HEK293T (cell line): Measurements from ENCODE around the gene LARP4.
"Not testable (repeated sequence)": the region's sequence is repeated elsewhere in the genome, so short reads cannot be mapped to it uniquely, and the experiment has no call there.

Source experiments
- CTCF ChIA-PET: fragments of 350-600 bp; formaldehyde crosslinking; extraction: SDS; loops from one replicate; lab custom pipeline; 2021; ENCODE audit warnings: antibody characterized with exemption, inconsistent platforms; lab: Yijun Ruan, JAX
- POLR2A ChIA-PET: fragments of 350-600 bp; formaldehyde crosslinking; extraction: SDS; loops from one replicate; lab custom pipeline; 2020; ENCODE audit warnings: antibody characterized with exemption, inconsistent platforms; lab: Yijun Ruan, JAX
- DNase-seq: peaks from one replicate; pipeline ENCODE4 v3.0.0; 2012; ENCODE audit warnings: mixed read lengths; ENCODE audit errors: extremely low spot score
- ARNT ChIP-seq: fragments of 450-650 bp; IDR thresholded peaks from 2 replicates; pipeline ENCODE4 v1.6.1; 2017; ENCODE audit warnings: mild to moderate bottlenecking
- BHLHE40 ChIP-seq: fragments of 450-650 bp; IDR thresholded peaks from 2 replicates; pipeline ENCODE4 v1.6.1; 2016; ENCODE audit warnings: mild to moderate bottlenecking, moderate library complexity, borderline replicate concordance
- CTBP1 ChIP-seq: fragments of 450-650 bp; IDR thresholded peaks from 2 replicates; pipeline ENCODE4 v1.6.1; 2016; ENCODE audit warnings: borderline replicate concordance
- ELF4 ChIP-seq: fragments of 450-650 bp; IDR thresholded peaks from 2 replicates; pipeline ENCODE4 v1.6.1; 2017; ENCODE audit warnings: antibody characterized with exemption
- FOXA1 ChIP-seq: fragments of 450-650 bp; IDR thresholded peaks from 2 replicates; pipeline ENCODE4 v1.6.1; 2016; ENCODE audit warnings: mild to moderate bottlenecking
- FOXK2 ChIP-seq: fragments of 450-650 bp; IDR thresholded peaks from 2 replicates; pipeline ENCODE4 v1.6.1; 2016; ENCODE audit warnings: mild to moderate bottlenecking
- FOXM1 ChIP-seq: fragments of 450-650 bp; IDR thresholded peaks from 2 replicates; pipeline ENCODE4 v1.6.1; 2017; ENCODE audit warnings: mild to moderate bottlenecking, borderline replicate concordance
- HDGF ChIP-seq: fragments of 450-650 bp; IDR thresholded peaks from 2 replicates; pipeline ENCODE4 v1.6.1; 2017; ENCODE audit warnings: antibody characterized with exemption, borderline replicate concordance
- L3MBTL2 ChIP-seq: fragments of 450-650 bp; conservative IDR thresholded peaks from 2 replicates; pipeline ENCODE4 v1.6.1; 2016; ENCODE audit warnings: mild to moderate bottlenecking
- LEF1 ChIP-seq: fragments of 450-650 bp; IDR thresholded peaks from 2 replicates; pipeline ENCODE4 v1.6.1; 2017; ENCODE audit warnings: mild to moderate bottlenecking, borderline replicate concordance
- NFRKB ChIP-seq: fragments of 450-650 bp; IDR thresholded peaks from 2 replicates; pipeline ENCODE4 v1.6.1; 2016; ENCODE audit warnings: mild to moderate bottlenecking, moderate library complexity
- PKNOX1 ChIP-seq: fragments of 450-650 bp; IDR thresholded peaks from 2 replicates; pipeline ENCODE4 v1.6.1; 2016
- SP1 ChIP-seq: fragments of 450-650 bp; IDR thresholded peaks from 2 replicates; pipeline ENCODE4 v1.6.1; 2017
- SUZ12 ChIP-seq: fragments of 450-650 bp; IDR thresholded peaks from 2 replicates; pipeline ENCODE4 v1.6.1; 2016; ENCODE audit warnings: mild to moderate bottlenecking
- TARDBP ChIP-seq: fragments of 450-650 bp; IDR thresholded peaks from 2 replicates; pipeline ENCODE4 v1.6.1; 2016
- ZNF384 ChIP-seq: fragments of 450-650 bp; IDR thresholded peaks from 2 replicates; pipeline ENCODE4 v1.6.1; 2016

LARP4 gene

GRCh38 chr12:50519353-50519752, 118.7 kb downstream of the LARP4 start:
- CTCF ChIA-PET, result interaction anchor here (0.6 kb wide), 1 partner anchor 20 kb away, joined by 4 read pairs; no protein-coding TSS in a partner anchor

GRCh38 chr12:50520416-50521207, 119.9 kb downstream of the LARP4 start:
- no peak for DNase-seq
- ChIA-PET POLR2A (no interaction called here), CTCF (interaction anchor here (1.2 kb wide), 1 partner anchor 74 kb away, joined by 3 read pairs; no protein-coding TSS in a partner anchor)
- TF ChIP-seq SUZ12 (no peak), CTBP1 (no peak), NFRKB (no peak)

More at GRCh38 chr12:50519353-50519752, 118.7 kb downstream of the LARP4 start:
- DNase-seq, result no peak
- no peak for TF ChIP-seq HDGF
- no peak for TF ChIP-seq SUZ12
- TF ChIP-seq FOXM1, result no peak
- TF ChIP-seq BHLHE40, result no peak
- no peak for TF ChIP-seq L3MBTL2
- no peak for TF ChIP-seq SP1
- no peak for TF ChIP-seq PKNOX1
- TF ChIP-seq FOXA1, result no peak
- TF ChIP-seq LEF1, result no peak
- TF ChIP-seq ELF4, result no peak
- TF ChIP-seq ZNF384, result no peak
- TF ChIP-seq TARDBP, result no peak
- no peak for TF ChIP-seq CTBP1
- TF ChIP-seq NFRKB, result no peak
- TF ChIP-seq ARNT, result no peak
- TF ChIP-seq FOXK2, result no peak
- POLR2A ChIA-PET, result no interaction called here

- CTCF ChIA-PET, POLR2A ChIA-PET, DNase-seq: not testable (repeated sequence)
Measured at GRCh38 chr12:50521781-50522180, 121.1 kb downstream of the LARP4 start.

- CTCF ChIA-PET, result no interaction called here
- POLR2A ChIA-PET, result no interaction called here
- no peak for TF ChIP-seq CTBP1
- no peak for TF ChIP-seq TARDBP
- no peak for DNase-seq
Measured at GRCh38 chr12:50523772-50524171, 123.1 kb downstream of the LARP4 start.

- no peak for TF ChIP-seq TARDBP
- TF ChIP-seq ZNF384, result no peak
- no peak for TF ChIP-seq FOXK2
- TF ChIP-seq L3MBTL2, result no peak
- no peak for TF ChIP-seq SP1
- TF ChIP-seq ELF4, result no peak
- TF ChIP-seq FOXA1, result no peak
- TF ChIP-seq NFRKB, result no peak
- TF ChIP-seq BHLHE40, result no peak
- TF ChIP-seq HDGF, result no peak
- TF ChIP-seq LEF1, result no peak
- no peak for TF ChIP-seq PKNOX1
- no peak for TF ChIP-seq FOXM1
- ChIA-PET POLR2A (no interaction called here), CTCF (no interaction called here)
- DNase-seq, result no peak
Measured at GRCh38 chr12:50524621-50525020, 123.9 kb downstream of the LARP4 start.

GRCh38 chr12:50525422-50525821, 124.7 kb downstream of the LARP4 start:
- DNase-seq, result no peak
- POLR2A ChIA-PET, result no interaction called here
- TF ChIP-seq FOXA1 (no peak), BHLHE40 (no peak), SP1 (no peak), ELF4 (no peak), LEF1 (no peak), NFRKB (no peak), CTBP1 (no peak), HDGF (no peak), SUZ12 (no peak), ARNT (no peak), TARDBP (no peak), FOXK2 (no peak)
- CTCF ChIA-PET, result no interaction called here

- DNase-seq, result no peak
- CTCF ChIA-PET, result no interaction called here
- TF ChIP-seq LEF1 (no peak), HDGF (no peak), FOXK2 (no peak), ZNF384 (no peak), FOXM1 (no peak), SUZ12 (no peak)
Measured at GRCh38 chr12:50527359-50527726, 126.7 kb downstream of the LARP4 start.

More at GRCh38 chr12:50527359-50527726, 126.7 kb downstream of the LARP4 start:
- POLR2A ChIA-PET, result no interaction called here
